ENCODE results near the gene FRMD4B. TPM values are rescaled to one million over a fixed set of nuclear protein-coding genes. Genes with fewer than 3 reads are reported as not detected.

The FRMD4B gene
- total RNA-seq, 4 donors from 2014 or later: 15.5 to 36.7 (median 26.0) TPM

GRCh38 chr3:69422751-69423150, 36.9 kb upstream of the FRMD4B start:
- no peak overlapping the region for H3K27ac ChIP-seq
- intact Hi-C loops (cut with DNase I; ENCODE audit: low total_unique reads) (no loop called here), in situ Hi-C loops (cut with MboI; ENCODE audit: low pct_ligation_motif_present in 1 of 4, low pct_unique_long_range_greater_than_20kb in 1 of 4, low sequenced_read_pairs in 3 of 4) (loop anchor here (10.0 to 25.0 kb wide), 3 partner anchors 110 to 268 kb away; no protein-coding TSS in a partner anchor)
- 83 to 94% methylated on average over 1 of the region's 1 CpG for WGBS, 2 donors (ENCODE audit: low coverage in 1 of 2)
- no peaks in the 10 kb centered on the region for H3K36me3 ChIP-seq
- no peak overlapping the region for H3K4me3 ChIP-seq
- TF ChIP-seq POLR2A (IDR thresholded peaks at IDR 0.05) (no peak), POLR2AphosphoS5 (IDR thresholded peaks at IDR 0.05) (no peak), CTCF (IDR thresholded peaks at IDR 0.05) (no peak), EP300 (IDR thresholded peaks at IDR 0.05; ENCODE audit: low read depth) (no peak)
- no peaks in the 10 kb centered on the region for H3K9me3 ChIP-seq
- no peak for DNase-seq
- no peaks in the 10 kb centered on the region for H3K27me3 ChIP-seq
- H3K4me1 ChIP-seq: no peaks in the 10 kb centered on the region

GRCh38 chr3:69420781-69421520, 35.1 kb upstream of the FRMD4B start:
- 51 to 79% methylated on average over 4 to 5 of the region's 5 CpGs for WGBS, 2 donors (ENCODE audit: low coverage in 1 of 2)
- Histone ChIP-seq H3K36me3 (no peaks in the 10 kb centered on the region), H3K4me3 (no peak overlapping the region), H3K4me1 (no peaks in the 10 kb centered on the region), H3K27ac (no peak overlapping the region), H3K9me3 (no peaks in the 10 kb centered on the region), H3K27me3 (no peaks in the 10 kb centered on the region)
- no peak for TF ChIP-seq POLR2AphosphoS5 (IDR thresholded peaks at IDR 0.05)
- no peak for TF ChIP-seq CTCF (IDR thresholded peaks at IDR 0.05)
- no peak for TF ChIP-seq EP300 (IDR thresholded peaks at IDR 0.05; ENCODE audit: low read depth)
- TF ChIP-seq POLR2A (IDR thresholded peaks at IDR 0.05): no peak
- in situ Hi-C loops (cut with MboI; ENCODE audit: low pct_ligation_motif_present in 1 of 4, low pct_unique_long_range_greater_than_20kb in 1 of 4, low sequenced_read_pairs in 3 of 4) (loop anchor here (10.0 to 25.0 kb wide), 3 partner anchors 109 to 266 kb away; no protein-coding TSS in a partner anchor), intact Hi-C loops (cut with DNase I; ENCODE audit: low total_unique reads) (no loop called here)
- no peak for DNase-seq

GRCh38 chr3:69419276-69419675, 33.4 kb upstream of the FRMD4B start:
- no peak for DNase-seq
- no peak overlapping the region for H3K4me3 ChIP-seq
- no peaks in the 10 kb centered on the region for H3K36me3 ChIP-seq
- TF ChIP-seq CTCF (IDR thresholded peaks at IDR 0.05) (no peak), POLR2A (IDR thresholded peaks at IDR 0.05) (no peak)
- 85% methylated on average over 3 of the region's 3 CpGs; no CpG with 5 or more reads in 1 of the 2 donors for WGBS, 2 donors (ENCODE audit: low coverage in 1 of 2)
- H3K27ac ChIP-seq: no peak overlapping the region
- in situ Hi-C loops (cut with MboI; ENCODE audit: low pct_ligation_motif_present in 1 of 4, low pct_unique_long_range_greater_than_20kb in 1 of 4, low sequenced_read_pairs in 3 of 4): loop anchor here in 2 of 4 donors (10.0 to 25.0 kb wide), 3 partner anchors 107 to 264 kb away; no protein-coding TSS in a partner anchor
- no peaks in the 10 kb centered on the region for H3K27me3 ChIP-seq
- H3K4me1 ChIP-seq: no peaks in the 10 kb centered on the region
- no peaks in the 10 kb centered on the region for H3K9me3 ChIP-seq
- intact Hi-C loops (cut with DNase I; ENCODE audit: low total_unique reads): no loop called here

GRCh38 chr3:69417541-69418078, 31.7 kb upstream of the FRMD4B start:
- H3K4me3 ChIP-seq: no peak overlapping the region
- H3K27ac ChIP-seq: no peak overlapping the region
- H3K9me3 ChIP-seq: no peaks in the 10 kb centered on the region
- TF ChIP-seq POLR2AphosphoS5 (IDR thresholded peaks at IDR 0.05) (no peak), POLR2A (IDR thresholded peaks at IDR 0.05) (no peak), EP300 (IDR thresholded peaks at IDR 0.05; ENCODE audit: low read depth) (no peak), CTCF (IDR thresholded peaks at IDR 0.05) (no peak)
- no peaks in the 10 kb centered on the region for H3K4me1 ChIP-seq
- WGBS, 2 donors (ENCODE audit: low coverage in 1 of 2): 87 to 90% methylated on average over 4 to 5 of the region's 5 CpGs
- intact Hi-C loops (cut with DNase I; ENCODE audit: low total_unique reads): no loop called here
- H3K27me3 ChIP-seq: no peaks in the 10 kb centered on the region
- no peaks in the 10 kb centered on the region for H3K36me3 ChIP-seq
- in situ Hi-C loops (cut with MboI; ENCODE audit: low pct_ligation_motif_present in 1 of 4, low pct_unique_long_range_greater_than_20kb in 1 of 4, low sequenced_read_pairs in 3 of 4): loop anchor here in 2 of 4 donors (10.0 to 25.0 kb wide), 3 partner anchors 105 to 263 kb away; no protein-coding TSS in a partner anchor
- DNase-seq: no peak

Data from transverse colon (tissue), 4 donors.